DOHH2 (cell line): Measurements from ENCODE around the gene SAP30L.

Experiments
- EZH2phosphoT487 ChIP-seq: fragments of 200-600 bp; sonication (generic); IDR thresholded peaks from 2 replicates; pipeline ENCODE4 v1.6.1; 2017; ENCODE audit warnings: borderline replicate concordance, mild to moderate bottlenecking, antibody characterized with exemption, low read length, moderate library complexity, mixed read lengths
- TF ChIP-seq, protein P1 (sequence below): fragments of 200-600 bp; sonication (generic); IDR thresholded peaks from one replicate; pipeline ENCODE4 v1.5.1; 2014; ENCODE audit warnings: antibody characterized with exemption, mild to moderate bottlenecking, low read depth, low read length; ENCODE audit not compliant: poor library complexity, severe bottlenecking

DNA sequence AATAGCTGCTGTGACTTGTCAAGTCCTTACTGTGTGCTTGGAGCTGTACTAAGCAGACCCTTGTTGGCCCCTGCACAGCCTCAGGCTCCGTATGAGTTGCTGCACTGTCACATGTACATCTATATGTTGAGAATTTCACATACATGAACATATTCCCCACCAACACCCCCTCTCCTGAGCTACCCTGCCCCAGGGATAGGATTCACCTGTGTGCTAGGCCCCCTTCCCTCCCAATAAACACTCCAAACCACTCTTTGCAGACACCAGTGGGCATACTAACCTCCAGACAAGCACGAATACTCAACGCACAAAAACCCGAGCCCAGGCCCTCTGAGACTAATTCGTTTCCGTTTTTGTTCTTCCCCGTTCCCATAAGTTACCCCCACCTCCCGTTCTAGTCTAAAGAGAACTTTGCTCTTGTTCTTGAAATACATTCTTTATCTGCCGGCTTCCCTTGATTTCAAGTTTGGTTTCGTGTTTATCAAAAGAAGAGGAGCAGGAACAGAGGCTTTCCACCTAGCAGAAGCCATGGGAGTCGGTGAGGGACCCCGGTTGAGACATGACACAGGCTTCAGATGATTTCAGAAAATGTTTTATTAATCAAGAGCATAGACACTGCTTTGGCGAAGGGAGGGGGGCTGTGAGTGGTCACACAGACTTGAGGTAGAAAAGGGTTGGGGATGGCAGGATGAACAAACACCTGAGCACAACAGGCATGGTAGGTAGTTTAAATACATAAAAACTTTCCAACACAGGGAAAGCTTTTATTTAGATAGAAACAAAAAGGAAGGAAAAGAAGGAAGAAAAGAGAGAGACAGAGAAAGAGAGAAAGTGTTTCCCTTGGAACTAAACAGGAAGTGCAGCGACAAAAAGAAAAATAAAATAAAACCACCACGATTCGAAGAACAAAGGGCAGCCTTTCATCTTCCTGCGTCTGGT lies 28.9 kb downstream of the SAP30L start:
- TF ChIP-seq, protein P1, sequence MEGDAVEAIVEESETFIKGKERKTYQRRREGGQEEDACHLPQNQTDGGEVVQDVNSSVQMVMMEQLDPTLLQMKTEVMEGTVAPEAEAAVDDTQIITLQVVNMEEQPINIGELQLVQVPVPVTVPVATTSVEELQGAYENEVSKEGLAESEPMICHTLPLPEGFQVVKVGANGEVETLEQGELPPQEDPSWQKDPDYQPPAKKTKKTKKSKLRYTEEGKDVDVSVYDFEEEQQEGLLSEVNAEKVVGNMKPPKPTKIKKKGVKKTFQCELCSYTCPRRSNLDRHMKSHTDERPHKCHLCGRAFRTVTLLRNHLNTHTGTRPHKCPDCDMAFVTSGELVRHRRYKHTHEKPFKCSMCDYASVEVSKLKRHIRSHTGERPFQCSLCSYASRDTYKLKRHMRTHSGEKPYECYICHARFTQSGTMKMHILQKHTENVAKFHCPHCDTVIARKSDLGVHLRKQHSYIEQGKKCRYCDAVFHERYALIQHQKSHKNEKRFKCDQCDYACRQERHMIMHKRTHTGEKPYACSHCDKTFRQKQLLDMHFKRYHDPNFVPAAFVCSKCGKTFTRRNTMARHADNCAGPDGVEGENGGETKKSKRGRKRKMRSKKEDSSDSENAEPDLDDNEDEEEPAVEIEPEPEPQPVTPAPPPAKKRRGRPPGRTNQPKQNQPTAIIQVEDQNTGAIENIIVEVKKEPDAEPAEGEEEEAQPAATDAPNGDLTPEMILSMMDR: no peak
- TF ChIP-seq EZH2phosphoT487: no peak
